Central memory CD8-positive, alpha-beta T cell (primary cell): ENCODE results near the gene NRXN3.

Source experiments
- ATAC-seq: fragments of 150-1000 bp; cut with Tn5 transposase; replicated peaks from 2 replicates; pipeline ENCODE4 v1.10.0; 2022; ENCODE audit warnings: mild to moderate bottlenecking, moderate FRiP score, moderate number of reproducible peaks; ENCODE audit not compliant: poor library complexity, severe bottlenecking; ENCODE audit errors: extremely low read depth
- DNase-seq, 2 donors: peaks; one replicate each; pipeline ENCODE4 v3.0.0; 2021; ENCODE audit warnings: low spot score in 2 of 2
- H3K27ac Mint-ChIP-seq: one replicate; pipeline ENCODE4 v1.8.0; 2022; ENCODE audit warnings: low read depth, mild to moderate bottlenecking, moderate library complexity, mixed read lengths
- H3K27me3 Mint-ChIP-seq: one replicate; pipeline ENCODE4 v1.8.0; 2022; ENCODE audit warnings: mixed read lengths
- H3K36me3 Mint-ChIP-seq: one replicate; pipeline ENCODE4 v1.8.0; 2022; ENCODE audit warnings: mild to moderate bottlenecking, moderate library complexity, mixed read lengths; ENCODE audit not compliant: insufficient read depth
- H3K4me1 Mint-ChIP-seq: one replicate; pipeline ENCODE4 v1.8.0; 2022; ENCODE audit warnings: mixed read lengths
- H3K4me3 Mint-ChIP-seq: one replicate; pipeline ENCODE4 v1.8.0; 2022; ENCODE audit warnings: mild to moderate bottlenecking, moderate library complexity, mixed read lengths
- H3K9me3 Mint-ChIP-seq: one replicate; pipeline ENCODE4 v1.8.0; 2022; ENCODE audit warnings: mixed read lengths

The NRXN3 gene

DNA sequence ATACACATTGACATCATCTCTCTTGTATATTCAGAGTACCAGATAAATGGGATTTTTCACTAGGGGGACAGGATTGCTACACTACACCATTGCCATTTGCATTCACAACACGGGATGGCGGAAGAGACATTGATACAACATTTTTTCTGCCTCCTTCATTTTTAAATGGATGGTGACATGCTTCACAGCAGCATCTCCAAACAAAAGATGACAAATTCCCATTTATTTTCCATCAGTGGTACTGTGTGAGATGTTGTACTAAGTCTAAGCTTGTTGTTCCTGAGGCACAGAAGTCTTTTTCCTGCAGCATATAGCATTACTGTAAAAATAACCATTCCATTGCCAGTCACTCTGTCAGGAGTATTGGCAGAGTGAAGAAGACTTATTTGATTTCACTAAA is 912.7 kb downstream of the NRXN3 start:
- peaks cover 5% of the 10 kb centered on the region for H3K9me3 Mint-ChIP-seq
- H3K4me1 Mint-ChIP-seq, result no peaks in the 10 kb centered on the region
- ATAC-seq, result no peak
- no peaks in the 10 kb centered on the region for H3K36me3 Mint-ChIP-seq
- no peak overlapping the region for H3K27ac Mint-ChIP-seq
- H3K4me3 Mint-ChIP-seq, result no peak overlapping the region
- H3K27me3 Mint-ChIP-seq, result no peaks in the 10 kb centered on the region
- no peak for DNase-seq

- Mint-ChIP-seq H3K4me1 (no peaks in the 10 kb centered on the region), H3K9me3 (peaks cover 5% of the 10 kb centered on the region), H3K4me3 (no peak overlapping the region), H3K27me3 (no peaks in the 10 kb centered on the region), H3K27ac (no peak overlapping the region), H3K36me3 (no peaks in the 10 kb centered on the region)
- no peak for DNase-seq
- no peak for ATAC-seq
These were observed 913.2 kb downstream of the NRXN3 start for GRCh38 chr14:79083356-79083755.

DNA sequence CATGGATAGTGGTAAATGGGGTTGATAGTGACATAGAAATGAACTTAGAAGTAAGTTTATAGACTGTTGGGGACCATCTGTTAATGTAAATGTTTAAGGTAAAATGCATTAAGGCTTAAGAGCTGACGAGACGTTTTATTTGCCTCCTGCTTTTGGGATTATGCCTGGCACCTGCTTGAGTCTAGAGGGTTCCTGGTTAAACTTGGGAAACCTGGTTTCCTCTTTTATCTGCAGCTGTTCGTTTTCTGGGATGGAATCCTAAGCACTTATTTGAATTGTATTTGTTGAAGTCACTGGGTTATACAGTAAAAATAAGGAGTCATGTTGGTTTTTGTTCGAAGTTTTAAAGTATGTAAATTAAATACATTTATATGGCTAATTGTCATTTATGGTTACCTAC is 914.7 kb downstream of the NRXN3 start:
- Mint-ChIP-seq H3K27ac (no peak overlapping the region), H3K4me1 (no peaks in the 10 kb centered on the region), H3K27me3 (no peaks in the 10 kb centered on the region), H3K4me3 (no peak overlapping the region), H3K9me3 (peaks cover 5% of the 10 kb centered on the region), H3K36me3 (no peaks in the 10 kb centered on the region)
- ATAC-seq (no peak), DNase-seq (no peak)

- H3K4me1 Mint-ChIP-seq, result no peaks in the 10 kb centered on the region
- peaks cover 11% of the 10 kb centered on the region for H3K9me3 Mint-ChIP-seq
- H3K27me3 Mint-ChIP-seq, result no peaks in the 10 kb centered on the region
- DNase-seq, result no peak
- no peak overlapping the region for H3K27ac Mint-ChIP-seq
- no peaks in the 10 kb centered on the region for H3K36me3 Mint-ChIP-seq
- H3K4me3 Mint-ChIP-seq, result no peak overlapping the region
- no peak for ATAC-seq
These were observed 919.4 kb downstream of the NRXN3 start for GRCh38 chr14:79089576-79089975.

GRCh38 chr14:79090641-79091180 is 920.5 kb downstream of the NRXN3 start:
- Mint-ChIP-seq H3K27ac (no peak overlapping the region), H3K4me3 (no peak overlapping the region), H3K4me1 (no peaks in the 10 kb centered on the region), H3K27me3 (no peaks in the 10 kb centered on the region), H3K36me3 (no peaks in the 10 kb centered on the region), H3K9me3 (peaks cover 6% of the 10 kb centered on the region)
- DNase-seq (no peak), ATAC-seq (no peak)

DNA sequence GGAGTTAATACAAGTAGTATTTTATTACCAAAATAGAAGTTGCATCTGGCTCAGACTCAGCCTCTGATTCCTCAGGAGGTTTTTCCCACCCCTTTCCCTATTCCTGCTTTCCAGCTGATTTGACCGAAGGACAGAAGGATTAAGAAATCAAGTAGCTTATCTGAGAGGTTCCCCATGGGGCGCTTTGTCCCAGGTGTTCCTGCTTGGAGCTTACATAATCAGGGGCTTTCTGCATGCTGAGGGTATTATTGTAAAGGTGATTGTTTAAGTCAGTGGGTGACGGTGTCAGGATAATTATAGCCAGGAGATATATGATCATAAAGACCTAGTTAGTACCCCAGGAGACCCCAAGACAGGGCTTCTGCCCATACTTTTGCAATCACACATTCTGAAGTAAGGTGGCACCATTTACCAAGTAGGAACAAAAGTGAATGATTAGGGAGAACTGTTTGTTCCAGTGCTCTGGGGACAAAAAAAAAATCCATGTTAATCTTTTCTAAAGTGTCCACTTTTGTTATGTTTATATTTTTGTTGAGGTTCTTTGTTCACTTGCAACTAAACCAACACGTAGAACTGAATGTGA is 921.3 kb downstream of the NRXN3 start:
- H3K27me3 Mint-ChIP-seq, result no peaks in the 10 kb centered on the region
- no peak overlapping the region for H3K4me3 Mint-ChIP-seq
- no peaks in the 10 kb centered on the region for H3K4me1 Mint-ChIP-seq
- H3K9me3 Mint-ChIP-seq, result peaks cover 7% of the 10 kb centered on the region
- no peak overlapping the region for H3K27ac Mint-ChIP-seq
- DNase-seq, result no peak
- no peak for ATAC-seq
- H3K36me3 Mint-ChIP-seq, result no peaks in the 10 kb centered on the region

DNA sequence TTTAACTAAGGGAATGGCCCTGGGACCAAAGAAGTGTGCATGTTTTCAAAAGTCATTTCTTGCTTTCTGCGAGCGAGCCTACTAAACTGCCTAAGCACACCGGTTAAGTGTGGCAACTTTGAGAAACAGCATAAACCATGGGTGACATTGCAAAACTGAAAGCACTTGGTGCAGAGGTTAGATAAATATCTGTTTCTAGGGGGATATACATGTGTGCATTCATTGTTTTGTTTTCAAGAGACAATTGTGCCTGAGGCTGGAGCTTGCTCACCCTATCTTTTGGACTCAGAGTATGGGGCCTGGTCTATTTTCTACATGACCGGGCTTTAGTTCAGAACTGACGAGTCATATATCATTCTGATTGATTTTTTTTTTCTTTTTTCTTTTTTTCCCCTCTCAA is 923.4 kb downstream of the NRXN3 start:
- ATAC-seq, result no peak
- no peak overlapping the region for H3K27ac Mint-ChIP-seq
- no peak overlapping the region for H3K4me3 Mint-ChIP-seq
- DNase-seq, result no peak
- no peaks in the 10 kb centered on the region for H3K36me3 Mint-ChIP-seq
- no peaks in the 10 kb centered on the region for H3K4me1 Mint-ChIP-seq
- H3K27me3 Mint-ChIP-seq, result no peaks in the 10 kb centered on the region
- H3K9me3 Mint-ChIP-seq, result peaks cover 11% of the 10 kb centered on the region

GRCh38 chr14:79094951-79095350 is 924.8 kb downstream of the NRXN3 start:
- Mint-ChIP-seq H3K27ac (no peak overlapping the region), H3K9me3 (peaks cover 17% of the 10 kb centered on the region), H3K27me3 (no peaks in the 10 kb centered on the region), H3K36me3 (peaks cover 2% of the 10 kb centered on the region), H3K4me1 (no peaks in the 10 kb centered on the region), H3K4me3 (no peak overlapping the region)
- no peak for DNase-seq
- no peak for ATAC-seq

DNA sequence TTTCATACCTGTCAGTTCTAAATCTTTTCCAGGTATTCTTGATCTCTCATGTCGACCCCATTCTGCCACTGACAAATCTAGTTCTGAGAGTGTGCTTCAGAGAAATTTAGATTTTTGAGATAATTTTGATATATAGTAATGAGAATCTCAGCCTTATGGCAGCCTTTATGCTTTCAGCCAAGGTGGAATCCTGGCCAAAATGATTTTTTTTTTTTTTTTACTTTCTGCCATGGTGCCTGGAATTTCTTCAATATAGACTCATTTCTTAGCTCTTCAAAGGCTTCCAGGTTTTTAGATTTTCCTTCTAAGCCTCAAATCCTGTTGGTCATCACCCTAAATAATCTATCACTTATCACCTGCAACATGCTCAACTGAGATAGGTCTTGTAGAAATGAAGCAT is 926.6 kb downstream of the NRXN3 start:
- Mint-ChIP-seq H3K4me1 (no peaks in the 10 kb centered on the region), H3K36me3 (peaks cover 2% of the 10 kb centered on the region), H3K27ac (no peak overlapping the region), H3K4me3 (no peak overlapping the region), H3K27me3 (no peaks in the 10 kb centered on the region), H3K9me3 (peaks cover 17% of the 10 kb centered on the region)
- DNase-seq (no peak), ATAC-seq (no peak)

GRCh38 chr14:79098324-79098723 is 928.2 kb downstream of the NRXN3 start:
- no peaks in the 10 kb centered on the region for H3K4me1 Mint-ChIP-seq
- ATAC-seq (no peak), DNase-seq (no peak)
- H3K27ac Mint-ChIP-seq, result no peak overlapping the region
- no peaks in the 10 kb centered on the region for H3K27me3 Mint-ChIP-seq
- H3K9me3 Mint-ChIP-seq, result peaks cover 23% of the 10 kb centered on the region
- H3K36me3 Mint-ChIP-seq, result peaks cover 3% of the 10 kb centered on the region
- no peak overlapping the region for H3K4me3 Mint-ChIP-seq

DNA sequence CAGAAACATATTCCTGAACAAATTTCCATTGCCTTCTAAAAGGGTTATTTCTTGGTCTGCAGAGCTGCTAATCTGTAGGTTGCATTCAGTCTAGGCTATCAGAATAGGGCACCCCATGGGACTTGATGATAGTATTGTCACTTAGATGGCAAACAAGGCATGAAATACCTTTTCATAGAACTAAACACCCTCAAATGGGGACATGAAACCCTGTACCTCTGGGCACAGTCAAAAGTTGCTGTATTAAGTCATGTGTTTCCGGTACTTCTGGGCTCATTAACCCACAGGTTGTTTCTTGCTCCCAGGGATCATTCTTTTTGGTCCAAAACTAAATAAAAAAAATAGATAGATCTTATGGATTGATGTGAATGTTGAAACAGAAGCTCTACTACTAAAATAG is 930.4 kb downstream of the NRXN3 start:
- Mint-ChIP-seq H3K9me3 (peaks cover 26% of the 10 kb centered on the region), H3K36me3 (peaks cover 3% of the 10 kb centered on the region), H3K27me3 (no peaks in the 10 kb centered on the region), H3K4me3 (no peak overlapping the region), H3K27ac (no peak overlapping the region), H3K4me1 (no peaks in the 10 kb centered on the region)
- no peak for DNase-seq
- no peak for ATAC-seq

DNA sequence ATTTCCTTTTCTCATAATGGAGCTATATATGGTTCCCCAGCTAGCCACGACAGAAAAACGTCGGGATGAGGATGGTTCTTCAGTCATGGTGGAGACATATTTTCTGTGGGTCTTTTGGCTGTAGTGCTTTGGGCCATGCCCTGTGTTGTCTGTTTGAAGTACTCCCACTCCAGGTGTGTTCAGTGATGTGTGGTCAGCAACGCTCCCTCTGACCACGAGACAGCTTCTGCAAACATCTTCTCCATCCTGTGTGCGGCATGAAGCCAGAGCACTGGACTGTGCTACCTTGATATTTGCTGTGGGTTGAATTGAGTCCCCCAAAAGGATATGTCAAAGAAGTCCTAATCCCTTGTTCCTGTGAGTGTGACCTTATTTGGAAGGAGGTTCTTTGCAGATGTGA is 931.2 kb downstream of the NRXN3 start:
- Mint-ChIP-seq H3K27me3 (no peaks in the 10 kb centered on the region), H3K9me3 (peaks cover 33% of the 10 kb centered on the region), H3K27ac (no peak overlapping the region), H3K4me3 (no peak overlapping the region), H3K36me3 (peaks cover 3% of the 10 kb centered on the region), H3K4me1 (no peaks in the 10 kb centered on the region)
- ATAC-seq, result no peak
- no peak for DNase-seq

DNA sequence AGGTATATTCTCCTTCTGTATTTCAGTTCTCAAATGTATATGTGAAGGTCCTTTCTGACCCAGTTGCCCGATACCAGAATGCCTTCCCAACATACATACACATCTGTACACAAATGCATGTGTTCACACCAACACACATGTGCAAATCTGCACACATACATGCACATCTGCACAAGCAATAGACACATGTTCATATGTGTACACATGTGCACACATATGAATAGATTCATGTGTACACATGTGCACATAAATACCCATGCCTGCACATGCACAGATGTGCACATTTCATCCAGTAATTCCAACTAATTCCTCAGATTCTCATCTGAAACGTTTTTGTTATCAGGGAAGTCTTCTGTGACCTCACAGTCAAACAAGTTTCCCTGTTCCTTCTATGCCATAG is 933.6 kb downstream of the NRXN3 start:
- Mint-ChIP-seq H3K27ac (no peak overlapping the region), H3K4me3 (no peak overlapping the region), H3K9me3 (peaks cover 26% of the 10 kb centered on the region), H3K4me1 (no peaks in the 10 kb centered on the region), H3K27me3 (no peaks in the 10 kb centered on the region), H3K36me3 (peaks cover 3% of the 10 kb centered on the region)
- no peak for DNase-seq
- no peak for ATAC-seq
